Iris pigment epithelial cell (primary cell): ENCODE results near the gene KCNK4.

ENCODE experiments used
- DNase-seq: peaks from one replicate; pipeline ENCODE4 v3.0.0-alpha.2; 2011; ENCODE audit warnings: low read depth

The KCNK4 gene

GRCh38 chr11:64327993-64328392 lies 36.9 kb downstream of the KCNK4 start:
- DNase-seq = no peak

GRCh38 chr11:64330888-64331287 lies 39.8 kb downstream of the KCNK4 start:
- DNase-seq = no peak

GRCh38 chr11:64331569-64332371 lies 40.7 kb downstream of the KCNK4 start:
- peak; percentile 93 for DNase-seq

DNA sequence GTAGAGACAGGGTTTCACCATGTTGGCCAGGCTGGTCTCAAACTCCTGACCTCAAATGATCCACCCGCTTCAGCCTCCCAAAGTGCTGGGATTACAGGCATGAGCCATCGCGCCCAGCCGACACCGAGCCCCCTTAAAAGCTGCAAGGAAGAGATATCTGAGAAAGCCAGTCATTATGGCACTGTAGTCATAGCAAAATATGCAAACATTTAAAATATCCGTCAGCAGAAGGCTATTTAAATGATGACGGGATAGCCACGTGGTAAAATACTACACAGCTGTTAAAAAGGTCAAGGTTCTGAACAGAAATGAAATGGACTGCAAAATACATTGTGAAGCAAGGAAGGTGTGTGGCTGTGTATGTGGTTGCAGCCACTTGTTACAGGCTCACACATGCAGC lies 42.5 kb downstream of the KCNK4 start:
- no peak for DNase-seq

DNA sequence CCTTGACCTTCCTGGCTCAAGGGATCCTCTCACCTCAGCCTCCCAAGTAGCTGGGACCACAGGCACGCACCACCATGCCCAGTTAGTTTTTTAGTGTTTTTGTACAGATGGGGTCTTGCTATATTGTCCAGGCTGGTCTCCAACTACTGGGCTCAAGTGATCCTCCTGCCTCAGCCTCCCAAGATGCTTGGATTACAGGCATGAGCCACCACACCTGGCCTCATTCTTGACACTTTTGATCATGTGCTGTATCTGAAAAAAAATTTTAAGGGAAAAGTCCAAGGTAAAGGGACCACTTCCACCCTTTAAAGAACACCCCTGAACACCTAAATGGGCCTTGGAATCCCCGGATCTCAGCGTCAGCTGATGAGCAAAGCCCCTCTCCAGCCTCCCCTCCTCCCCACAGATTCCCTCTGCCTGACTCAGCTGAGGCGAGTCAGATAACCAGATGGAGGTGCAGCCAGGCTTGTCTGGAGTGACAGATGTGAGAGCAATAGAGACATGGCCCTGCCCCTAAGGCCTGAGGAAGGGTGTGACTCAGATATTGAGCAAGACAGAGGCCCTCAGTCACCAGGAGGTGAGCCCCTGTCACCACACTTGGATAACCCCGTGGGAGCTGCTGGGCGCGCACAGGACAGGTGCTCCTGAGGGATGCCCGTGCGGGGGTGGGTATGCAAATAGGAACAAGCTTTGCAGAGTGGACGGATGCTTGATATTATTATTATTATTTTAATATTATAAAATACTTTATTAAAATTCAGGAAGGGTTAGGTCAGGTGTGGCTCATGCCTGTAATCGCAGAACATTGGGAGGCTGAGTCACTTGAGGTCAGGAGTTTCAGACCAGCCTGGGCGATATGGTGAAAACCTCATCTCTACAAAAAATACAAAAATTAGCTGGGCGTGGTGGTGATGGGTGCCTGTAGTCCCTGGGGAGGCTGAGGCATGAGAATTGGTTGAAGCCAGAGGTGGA lies 43.9 kb downstream of the KCNK4 start:
- DNase-seq = peak; percentile 96

DNA sequence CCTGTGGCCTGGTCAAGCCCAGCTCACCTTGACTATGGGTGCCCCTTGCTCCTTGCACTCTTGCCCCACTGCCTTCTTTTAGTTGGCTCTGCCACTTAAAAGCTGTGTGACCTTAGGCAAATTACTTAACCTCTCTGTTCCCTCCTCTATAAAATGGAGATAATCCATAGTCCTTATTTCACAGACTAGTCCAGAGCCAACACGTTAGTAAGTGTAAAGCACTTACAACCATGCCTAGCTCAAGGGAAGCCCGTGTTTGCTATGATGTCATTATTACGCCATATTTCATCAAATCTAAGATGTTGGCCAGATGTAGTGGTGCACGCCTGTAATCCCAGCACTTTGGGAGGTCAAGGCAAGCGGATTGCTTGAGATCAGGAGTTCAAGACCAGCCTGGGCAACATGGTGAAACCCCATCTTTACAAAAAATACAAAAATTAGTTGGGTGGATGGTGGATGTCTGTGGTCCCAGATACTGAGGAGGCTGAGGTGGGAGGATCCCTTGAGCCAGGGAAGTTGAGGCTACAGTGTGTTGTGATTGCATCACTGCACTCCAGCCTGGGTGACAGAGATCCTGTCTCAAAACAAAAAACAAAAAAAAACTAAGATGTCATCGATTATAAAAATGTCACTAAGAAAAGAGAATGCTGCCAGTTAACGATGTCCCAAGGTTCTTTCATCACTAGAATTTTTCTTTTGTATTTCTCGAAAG lies 46.6 kb downstream of the KCNK4 start:
- DNase-seq = no peak

DNA sequence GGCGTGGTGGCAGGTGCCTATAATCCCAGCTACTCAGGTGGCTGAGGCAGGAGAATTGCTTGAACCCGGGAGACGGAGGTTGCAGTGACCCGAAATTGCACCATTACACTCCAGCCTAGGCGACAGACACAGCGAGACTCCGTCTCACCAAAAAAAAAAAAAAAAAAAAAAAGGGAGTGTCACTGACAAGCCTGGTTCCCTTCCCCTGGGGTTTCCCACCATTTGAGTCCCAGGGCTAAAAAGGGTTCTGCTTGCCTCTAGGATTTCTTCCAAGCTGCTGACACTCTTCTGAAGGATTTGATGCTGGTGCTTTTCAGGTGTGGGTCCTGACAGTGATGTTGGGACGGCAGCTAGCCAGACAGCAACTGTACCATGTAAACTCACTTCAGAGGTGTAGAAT lies 47.6 kb downstream of the KCNK4 start:
- no peak for DNase-seq

- no peak for DNase-seq
Observed at GRCh38 chr11:64339286-64339685, 48.2 kb downstream of the KCNK4 start.

DNA sequence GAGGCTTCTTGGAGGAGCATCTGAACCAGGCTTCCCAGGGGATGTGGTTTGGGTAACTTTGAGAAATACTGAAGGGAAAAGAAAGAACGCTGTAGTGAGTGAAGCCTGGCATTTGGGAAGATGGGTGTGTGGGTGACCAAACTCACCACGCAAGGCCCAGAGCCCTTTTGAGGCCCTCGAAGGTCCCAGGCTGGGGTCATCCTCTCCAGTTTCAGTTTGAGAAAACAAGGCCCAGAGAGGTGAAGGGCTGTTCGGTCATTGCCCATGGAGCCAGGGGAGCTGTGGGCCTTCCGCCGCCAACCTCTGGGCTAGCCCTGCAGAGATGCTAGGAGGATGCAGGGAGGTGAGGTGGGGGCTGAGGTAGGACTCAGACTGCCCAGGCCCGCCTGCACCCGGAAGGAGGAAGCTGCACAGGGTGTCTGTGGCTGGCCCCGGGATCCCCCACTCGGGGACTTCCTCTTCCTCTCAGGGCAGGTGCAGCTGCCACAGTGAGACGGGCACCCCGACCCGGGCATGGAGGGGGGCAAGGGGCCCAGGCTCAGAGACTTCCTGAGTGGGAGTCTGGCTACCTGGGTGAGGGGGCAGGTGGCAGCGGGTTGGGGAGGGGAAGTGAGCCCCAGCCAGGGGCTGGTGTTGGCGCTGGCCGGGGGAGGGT lies 48.8 kb downstream of the KCNK4 start, which contains the start of gene CCDC88B:
TSS of gene CCDC88B (plus strand) at position 451 of the 655 bp plus-strand sequence. CDS start at position 514, 63 bp downstream.
- no peak for DNase-seq

DNA sequence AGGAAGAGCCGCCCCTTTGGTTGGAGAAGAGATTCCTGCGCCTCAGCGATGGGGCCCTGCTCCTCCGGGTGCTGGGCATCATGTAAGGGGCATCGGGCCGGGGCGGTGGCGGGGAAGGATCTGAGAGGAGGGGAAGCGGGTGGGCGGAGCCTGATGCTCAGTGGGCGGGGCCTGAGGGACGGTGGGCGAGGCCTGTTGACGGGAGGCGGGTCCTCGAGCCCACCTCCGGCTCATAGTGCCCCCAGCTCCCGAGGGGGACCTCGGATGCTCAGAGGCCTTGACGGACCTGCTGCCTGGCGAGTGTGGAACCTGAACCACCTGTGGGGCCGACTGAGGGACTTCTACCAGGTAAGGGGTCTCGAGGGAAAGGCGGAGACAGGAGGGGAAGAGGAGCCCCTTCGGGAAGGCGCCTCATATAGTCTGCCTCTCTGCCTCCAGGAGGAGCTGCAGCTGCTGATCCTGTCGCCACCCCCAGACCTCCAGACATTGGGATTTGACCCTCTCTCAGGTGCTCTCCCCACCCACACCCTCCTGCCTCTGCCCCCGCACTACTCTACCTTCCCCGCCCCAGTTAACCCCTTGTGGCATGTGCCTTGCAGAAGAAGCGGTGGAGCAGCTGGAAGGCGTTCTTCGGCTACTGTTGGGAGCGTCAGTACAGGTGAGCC lies 49.7 kb downstream of the KCNK4 start:
- no peak for DNase-seq

- no peak for DNase-seq
Observed at GRCh38 chr11:64341429-64341828, 50.3 kb downstream of the KCNK4 start.

DNA sequence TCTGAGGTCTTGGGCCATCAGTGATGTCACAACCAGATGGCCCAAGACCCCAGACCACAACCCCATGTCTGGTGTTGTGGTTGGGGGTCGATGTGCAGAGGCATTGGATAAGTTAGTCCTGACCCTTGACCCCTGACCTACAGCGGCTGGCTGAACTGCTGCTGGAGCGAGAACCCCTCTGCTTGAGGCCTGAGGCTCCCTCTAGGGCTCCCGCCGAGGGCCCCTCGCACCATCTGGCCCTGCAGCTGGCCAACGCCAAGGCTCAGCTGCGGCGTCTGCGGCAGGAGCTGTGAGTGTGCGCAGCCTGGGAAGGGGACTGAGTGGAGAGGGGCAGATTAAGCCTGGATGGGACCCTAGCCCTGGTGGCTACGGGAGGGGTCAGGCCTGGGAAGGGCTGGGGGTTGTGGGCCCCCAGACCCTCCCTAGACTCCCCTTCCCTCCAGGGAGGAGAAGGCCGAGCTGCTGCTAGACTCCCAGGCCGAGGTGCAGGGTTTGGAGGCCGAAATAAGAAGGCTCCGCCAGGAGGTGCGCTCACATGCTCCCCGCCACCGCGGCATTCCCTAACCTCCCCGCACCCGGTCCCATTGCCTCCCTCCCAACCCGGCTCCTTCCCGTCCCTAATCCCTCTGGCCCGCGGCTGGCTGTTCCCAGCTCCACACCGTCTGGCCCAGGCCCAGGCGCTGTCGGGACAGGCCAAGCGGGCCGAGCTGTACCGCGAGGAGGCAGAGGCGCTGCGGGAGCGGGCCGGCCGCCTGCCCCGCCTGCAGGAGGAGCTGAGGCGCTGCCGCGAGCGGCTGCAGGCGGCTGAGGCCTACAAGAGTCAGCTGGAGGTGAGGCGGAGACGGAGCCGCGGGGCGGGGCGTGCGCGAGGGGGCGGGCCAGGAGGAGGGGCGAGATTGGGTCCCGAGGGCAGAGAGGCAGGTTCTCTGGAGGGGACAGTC lies 51.0 kb downstream of the KCNK4 start:
- DNase-seq = peak; percentile 91

- no peak for DNase-seq
Observed at GRCh38 chr11:64342869-64343745, 52.0 kb downstream of the KCNK4 start.

- no peak for DNase-seq
Observed at GRCh38 chr11:64343767-64344559, 52.9 kb downstream of the KCNK4 start.

DNA sequence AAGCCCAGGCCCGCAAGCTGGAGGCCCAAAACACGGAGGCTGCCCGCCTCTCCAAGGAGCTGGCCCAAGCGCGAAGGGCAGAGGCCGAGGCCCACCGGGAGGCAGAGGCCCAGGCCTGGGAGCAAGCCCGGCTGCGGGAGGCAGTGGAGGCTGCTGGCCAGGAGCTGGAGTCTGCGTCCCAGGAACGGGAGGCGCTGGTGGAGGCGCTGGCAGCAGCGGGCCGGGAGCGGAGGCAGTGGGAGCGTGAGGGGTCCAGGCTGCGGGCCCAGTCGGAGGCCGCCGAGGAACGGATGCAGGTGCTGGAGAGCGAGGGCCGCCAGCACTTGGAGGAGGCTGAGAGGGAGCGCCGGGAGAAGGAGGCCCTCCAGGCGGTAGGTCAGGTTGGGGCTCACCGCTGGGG lies 53.7 kb downstream of the KCNK4 start:
- no peak for DNase-seq

DNA sequence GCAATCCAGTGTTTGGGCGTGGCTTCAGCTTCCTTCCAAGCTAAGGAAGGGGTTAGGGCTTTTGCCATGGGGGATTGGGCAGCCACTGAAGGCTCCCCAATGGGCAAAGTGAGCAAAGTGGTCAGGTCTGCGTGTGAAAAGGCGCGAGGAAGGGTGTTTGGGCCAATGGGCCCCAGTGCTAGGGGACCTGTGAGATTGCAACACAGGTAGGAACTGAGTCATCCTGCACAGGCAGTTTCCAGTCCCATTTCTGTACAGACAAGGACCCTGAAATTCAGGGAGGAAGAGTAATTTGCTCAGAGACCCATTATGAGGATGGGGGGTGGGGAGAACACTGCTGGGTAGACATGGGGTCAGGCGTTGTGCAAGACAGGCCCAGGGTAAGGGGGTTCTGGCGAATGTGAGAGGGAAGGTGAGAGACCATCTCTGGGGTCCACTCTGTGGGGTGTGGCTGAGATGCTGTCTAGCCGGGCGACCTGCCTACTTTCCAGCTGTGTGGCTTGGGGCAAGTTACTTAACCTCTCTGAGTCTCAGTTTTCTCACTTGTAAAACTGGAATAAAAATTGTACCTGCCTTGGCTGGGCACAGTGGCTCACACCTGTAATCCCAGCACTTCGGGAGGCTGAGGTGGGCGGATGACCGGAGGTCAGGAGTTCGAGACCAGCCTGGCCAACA lies 56.2 kb downstream of the KCNK4 start:
- DNase-seq = no peak

GRCh38 chr11:64348383-64349024 lies 57.4 kb downstream of the KCNK4 start:
- no peak for DNase-seq
